ENCODE results near the gene CEMIP2.

Gene CEMIP2

GRCh38 chr9:71637375-71637774, 130.9 kb downstream of the CEMIP2 start:
- DNase-seq: no peak

GRCh38 chr9:71636143-71636839, 132.0 kb downstream of the CEMIP2 start:
- DNase-seq: no peak

- DNase-seq: no peak
These were observed 133.6 kb downstream of the CEMIP2 start for GRCh38 chr9:71634752-71635151.

All from stimulated activated CD4-positive, alpha-beta T cell treated with anti-CD3 and anti-CD28 coated beads, Interleukin-2, amount 100 ng/mL, for 24 hours (primary cell).